NCI-H2107 treated with DMSO at 0.1 percent for 48 hours (cell line): ENCODE results near the gene SLC6A20.
A peak's percentile ranks its signal among the peaks of the same experiment; 100 is the strongest.

ENCODE experiments used
- DNase-seq: peaks from one replicate; lab custom pipeline; 2025; ENCODE audit not compliant: unreplicated experiment; lab: John Stamatoyannopoulos, UW

SLC6A20 gene

DNA sequence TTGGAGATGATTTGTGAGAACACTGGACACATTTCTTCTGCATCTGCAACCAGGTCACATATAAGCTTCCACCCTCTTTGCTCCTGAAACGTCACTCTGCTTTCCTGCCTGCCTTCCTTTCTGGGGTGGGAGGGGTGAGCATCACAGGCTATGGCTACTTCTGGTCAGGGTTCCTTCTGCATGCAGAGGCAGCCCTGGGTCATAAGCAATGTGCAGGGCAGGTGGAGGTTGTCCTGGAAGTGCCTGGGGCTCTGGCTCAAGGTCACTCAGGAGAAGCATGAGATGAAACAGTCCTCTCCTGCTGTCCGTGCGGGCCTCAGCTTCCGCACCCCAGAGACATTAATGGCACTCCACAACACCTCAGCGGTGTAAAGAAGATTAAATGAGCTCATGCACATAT is 15.1 kb downstream of the SLC6A20 start:
- no peak for DNase-seq

DNA sequence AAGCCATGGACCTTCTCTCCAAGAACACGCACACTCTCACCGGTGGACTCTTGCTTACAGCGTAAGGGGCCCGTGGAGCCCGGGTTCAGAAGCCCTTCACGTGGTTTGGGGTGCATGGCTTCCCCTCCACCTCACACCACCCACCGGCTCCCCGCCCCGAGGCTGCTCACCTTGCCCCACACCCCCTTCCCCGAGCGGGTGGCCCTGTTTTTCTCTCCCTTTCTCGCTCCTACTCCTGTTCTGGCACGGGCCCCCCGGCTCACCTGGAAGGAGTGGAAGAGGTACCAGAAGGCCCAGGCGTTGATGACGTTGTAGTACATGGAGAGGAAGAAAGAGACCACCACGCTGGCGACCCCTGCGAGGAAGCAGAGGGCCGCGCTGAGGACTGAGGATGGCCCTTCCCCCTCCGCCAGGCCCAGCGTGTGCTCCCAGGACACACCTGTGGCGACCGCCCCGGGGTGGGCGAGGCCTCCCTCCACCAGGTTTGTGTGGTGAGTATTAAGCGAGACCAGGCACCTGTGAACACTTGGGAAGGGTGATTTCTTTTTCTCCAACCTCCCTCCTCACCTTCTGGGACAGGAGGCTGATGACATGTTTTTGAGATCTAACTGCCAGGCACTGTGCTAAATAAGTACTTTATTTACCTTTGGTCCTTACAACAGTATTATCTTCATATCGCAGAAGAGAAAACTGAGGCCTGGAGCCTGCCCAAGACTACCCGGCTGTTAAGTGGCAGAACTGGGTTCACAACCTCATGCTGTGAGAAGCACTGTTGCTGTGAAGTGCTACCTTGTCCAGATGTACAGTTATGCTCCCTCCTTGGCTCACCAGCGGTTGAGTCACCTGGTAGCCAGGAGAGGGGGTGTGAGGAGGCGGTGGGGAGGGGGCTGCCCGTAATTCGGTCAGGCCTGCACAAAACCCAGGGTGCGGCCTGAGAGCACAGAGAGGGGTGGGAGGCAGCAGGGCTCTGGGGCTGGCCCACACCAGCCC is 16.3 kb downstream of the SLC6A20 start:
- DNase-seq, result no peak

DNA sequence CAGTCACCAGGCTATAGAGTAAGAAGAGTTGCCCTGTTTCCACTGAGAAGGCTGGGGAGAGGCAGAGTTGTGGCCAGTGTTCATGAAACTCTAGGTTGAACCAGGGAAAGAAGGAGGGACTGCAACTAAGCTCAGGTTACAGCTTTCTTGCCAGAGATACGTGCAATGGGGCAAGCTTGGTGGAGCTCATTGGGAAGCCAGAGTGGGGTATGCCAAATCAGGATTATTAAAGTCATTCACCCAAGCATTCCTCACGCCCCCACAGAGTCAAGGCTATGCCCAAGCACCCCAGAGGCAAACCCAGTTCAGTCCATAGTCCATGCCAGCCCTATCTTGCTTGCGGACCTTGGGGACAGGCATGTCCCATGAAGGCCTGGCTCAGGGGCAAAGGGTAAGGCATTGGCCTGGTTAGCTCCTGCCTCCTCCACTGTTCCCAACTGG is 17.6 kb downstream of the SLC6A20 start:
- DNase-seq, result peak; percentile 5

DNA sequence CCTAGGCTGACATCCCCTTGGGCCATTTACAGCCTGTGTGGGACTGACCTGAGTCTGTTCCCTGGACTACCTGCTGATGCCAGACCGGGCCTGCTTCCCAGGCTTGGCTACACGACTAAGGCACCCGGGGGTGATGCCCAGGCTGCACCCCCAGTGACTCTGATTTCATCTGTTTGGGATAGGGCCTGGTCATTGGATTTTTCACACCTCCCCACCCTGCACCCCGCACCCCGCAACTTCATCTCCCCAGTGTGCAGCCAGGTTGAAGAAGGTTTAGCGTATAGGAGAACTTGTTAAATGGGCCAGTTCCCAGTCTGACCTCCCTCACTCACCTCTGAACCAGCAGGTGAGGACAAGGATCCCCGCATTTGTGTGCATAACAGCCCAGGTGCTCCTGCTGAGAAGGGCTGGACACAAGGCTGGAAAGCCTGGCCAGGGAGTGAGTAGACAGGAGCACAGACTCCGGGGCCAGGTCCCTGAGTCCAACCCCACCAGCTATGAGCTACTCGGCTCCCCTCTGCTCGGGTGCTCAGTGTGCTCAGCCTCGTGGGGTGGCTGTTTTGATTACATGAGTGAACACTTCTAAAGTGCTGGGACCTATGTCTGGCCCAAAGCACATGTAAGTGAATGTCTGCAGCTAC is 18.5 kb downstream of the SLC6A20 start:
- DNase-seq, result no peak

DNA sequence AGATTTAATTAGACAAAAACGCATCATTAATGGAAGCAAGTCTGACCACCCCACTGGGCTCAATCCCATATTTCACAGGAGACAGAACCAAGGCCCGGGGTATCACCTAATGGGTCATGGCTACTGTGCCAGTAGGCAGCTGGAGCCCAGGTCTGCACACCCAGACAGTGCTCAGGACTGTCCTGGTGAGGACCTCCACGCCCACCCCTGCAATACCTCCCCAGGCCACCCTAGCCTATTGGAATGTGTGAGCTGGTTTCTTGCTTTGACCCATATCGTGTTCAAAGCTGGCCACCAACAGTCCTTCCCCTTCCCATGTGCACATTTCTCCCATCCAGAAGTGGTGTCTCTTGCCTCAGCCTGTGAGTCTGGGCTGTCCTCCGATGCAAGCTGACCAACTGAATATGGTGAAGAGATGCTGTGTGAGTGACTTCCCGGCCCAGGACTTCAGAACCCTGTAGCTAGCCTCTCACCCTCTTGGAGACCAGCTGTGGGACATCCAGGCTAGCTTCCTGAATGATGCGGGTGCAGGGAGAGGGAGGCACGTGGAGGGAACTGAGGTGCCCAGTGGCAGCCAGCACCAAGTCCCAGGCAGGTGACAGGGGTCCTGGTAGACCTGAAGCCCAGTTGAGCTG is 19.1 kb downstream of the SLC6A20 start:
- DNase-seq, result no peak

DNA sequence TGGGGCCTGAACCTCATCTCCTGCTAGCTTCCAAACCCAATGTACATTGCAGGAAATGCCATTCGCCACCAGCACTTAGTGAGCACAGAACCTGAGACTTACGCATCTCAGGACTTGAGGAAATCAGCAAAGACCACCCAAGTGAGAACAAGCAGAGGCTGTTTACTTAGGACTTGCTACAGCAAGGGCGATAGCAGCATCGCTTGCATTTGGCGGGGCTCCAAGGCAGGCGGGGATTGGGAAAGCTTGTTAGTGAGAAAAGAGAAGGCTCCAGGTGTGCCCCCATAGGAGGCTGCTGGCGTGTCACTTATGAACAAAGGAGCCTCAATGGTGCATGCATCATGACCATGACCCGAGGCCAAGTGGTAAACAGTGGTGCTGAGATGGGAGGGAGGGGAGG is 19.7 kb downstream of the SLC6A20 start:
- peak; percentile 41 for DNase-seq

DNA sequence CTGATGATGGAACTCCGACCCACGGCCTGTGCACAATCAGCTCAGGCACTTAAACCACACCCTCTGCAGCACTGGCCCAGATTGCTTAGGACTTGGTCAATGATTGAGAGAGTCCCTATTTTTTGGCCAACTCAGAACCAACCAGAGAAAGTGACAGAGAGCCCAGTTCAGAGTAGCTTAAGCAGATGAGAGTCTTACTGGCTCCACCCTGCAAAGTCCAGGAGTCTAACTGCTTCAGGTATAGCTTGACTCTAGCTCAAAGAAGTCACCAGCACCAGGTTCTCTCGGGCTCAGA is 20.1 kb downstream of the SLC6A20 start:
- no peak for DNase-seq

DNA sequence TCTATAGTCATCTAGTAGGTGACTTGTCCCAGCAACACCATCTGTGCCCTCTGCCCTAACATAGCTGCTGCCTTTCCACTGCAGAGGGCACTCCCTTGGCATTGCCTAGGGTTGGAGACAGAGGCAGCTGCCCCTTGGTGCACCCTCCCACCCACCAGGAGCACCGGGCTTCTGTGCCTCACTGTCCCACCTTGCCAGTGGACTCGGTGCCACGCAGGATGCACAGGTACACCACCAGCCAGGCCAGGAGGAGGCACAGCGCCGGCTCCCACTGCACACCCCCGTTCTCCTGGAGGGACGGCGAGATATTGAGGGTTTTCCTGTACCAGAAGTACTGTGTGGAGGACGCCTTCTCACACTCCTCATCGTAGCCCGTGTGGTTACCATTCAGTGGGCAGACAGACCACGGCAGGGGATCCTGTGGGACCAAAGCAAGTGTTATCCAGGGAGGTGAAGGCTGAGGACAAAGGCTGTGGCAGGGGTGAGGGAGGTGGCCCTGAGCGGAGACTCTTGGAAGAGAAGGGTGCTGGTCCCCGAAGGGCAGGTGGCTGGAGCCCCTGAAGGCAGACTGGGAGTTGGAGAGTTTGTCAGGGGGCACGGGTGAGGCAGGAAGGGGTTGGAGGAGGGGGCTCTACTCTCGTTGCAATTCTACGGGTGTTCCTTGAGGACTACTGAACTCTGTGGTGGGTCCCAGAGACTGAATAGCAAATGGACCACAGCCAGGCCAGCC is 20.6 kb downstream of the SLC6A20 start:
- no peak for DNase-seq

DNA sequence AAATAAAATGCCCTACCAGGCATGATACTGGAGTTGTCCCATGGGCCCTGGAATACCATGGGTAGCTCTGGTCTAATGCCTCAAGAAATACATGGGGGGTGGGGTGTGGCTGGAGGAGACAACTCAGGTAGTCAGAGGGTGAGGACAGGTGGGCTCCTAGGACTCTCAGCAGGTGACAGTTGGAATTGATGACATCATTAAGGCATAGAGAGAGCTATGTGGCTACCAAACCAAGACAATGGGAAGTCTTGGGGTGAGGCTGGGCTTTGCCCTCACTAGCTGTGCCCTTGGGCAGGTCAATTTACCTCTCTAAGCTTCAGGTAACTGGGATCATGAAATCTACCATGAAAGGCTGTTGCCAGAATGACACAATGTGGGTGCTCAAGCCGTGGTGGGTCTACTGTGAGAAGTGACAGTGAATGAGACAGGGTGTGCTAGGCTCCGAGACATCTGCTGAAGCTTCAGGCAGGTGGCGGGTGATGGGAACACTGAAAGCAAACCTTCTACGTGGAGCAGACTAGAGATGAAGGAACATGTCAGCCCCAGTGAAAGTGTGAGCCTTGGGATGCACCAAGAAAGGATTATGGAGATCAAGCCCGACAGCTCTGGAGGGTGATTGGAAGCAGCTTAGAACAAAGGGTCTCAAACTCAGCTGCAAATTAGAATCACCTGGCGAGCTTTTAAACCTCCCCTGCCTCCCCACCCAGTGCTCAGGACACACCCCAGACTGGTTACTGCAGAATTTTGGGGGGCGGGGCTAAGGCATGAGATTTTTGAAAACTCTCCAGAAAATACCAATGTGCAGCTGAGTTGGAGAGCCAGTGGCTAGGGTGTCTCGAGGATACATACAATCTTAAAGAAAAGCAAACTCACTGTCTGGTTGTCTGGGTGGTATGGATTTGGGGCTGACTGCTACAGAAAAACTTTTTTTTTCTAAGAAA is 21.5 kb downstream of the SLC6A20 start:
- no peak for DNase-seq

DNA sequence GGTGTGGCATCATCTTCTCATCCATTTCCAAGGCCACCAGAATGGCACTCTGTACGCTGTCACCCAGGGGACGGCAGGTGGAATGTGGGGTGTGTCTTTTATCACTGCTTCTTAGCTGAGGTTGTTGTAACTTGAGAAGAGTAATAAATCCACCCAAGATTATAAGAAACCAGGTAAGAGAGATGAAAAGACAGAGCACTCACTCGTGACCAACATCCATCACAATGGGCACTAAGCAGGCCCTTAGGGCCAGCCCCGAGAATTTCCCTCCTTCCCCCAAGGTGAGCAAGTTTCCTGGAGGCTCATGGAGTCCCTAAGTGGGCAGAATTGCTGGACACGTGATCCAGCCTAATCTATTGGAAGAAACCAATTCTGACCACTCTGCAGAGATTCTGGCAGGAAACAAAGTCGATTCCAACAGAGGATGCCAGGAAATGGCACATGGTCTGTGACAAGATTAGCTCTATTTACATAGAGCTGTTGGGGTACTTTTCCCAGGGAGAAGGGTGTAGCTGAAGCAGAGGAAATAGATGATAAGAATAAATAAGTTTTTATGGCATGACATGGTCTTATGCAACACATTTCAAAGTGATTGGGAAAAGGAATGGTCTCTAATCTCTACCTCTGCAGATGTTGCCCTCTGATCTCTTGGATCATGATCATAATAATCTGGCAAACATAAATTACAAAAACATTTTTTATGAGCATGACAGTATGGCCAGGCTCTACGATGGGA is 22.5 kb downstream of the SLC6A20 start:
- DNase-seq, result no peak

DNA sequence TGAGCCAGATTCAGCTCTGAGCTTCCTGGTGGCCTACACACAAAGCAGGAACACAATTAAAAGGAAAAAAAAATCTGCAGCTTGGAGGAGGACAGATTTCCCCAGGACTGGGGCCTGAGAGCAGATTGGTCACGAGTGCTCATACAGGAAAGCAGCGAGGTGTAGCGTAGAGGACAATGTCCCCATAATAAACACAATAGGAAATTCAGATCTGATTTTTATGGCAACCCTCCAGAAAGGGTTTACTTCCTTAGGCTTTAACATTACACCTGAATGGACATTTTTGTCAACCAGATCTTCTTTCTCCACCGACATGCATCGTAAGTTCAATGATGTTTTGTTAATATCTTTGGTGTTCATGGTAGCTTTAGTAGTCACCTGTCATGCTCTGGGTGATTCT is 23.3 kb downstream of the SLC6A20 start:
- no peak for DNase-seq

DNA sequence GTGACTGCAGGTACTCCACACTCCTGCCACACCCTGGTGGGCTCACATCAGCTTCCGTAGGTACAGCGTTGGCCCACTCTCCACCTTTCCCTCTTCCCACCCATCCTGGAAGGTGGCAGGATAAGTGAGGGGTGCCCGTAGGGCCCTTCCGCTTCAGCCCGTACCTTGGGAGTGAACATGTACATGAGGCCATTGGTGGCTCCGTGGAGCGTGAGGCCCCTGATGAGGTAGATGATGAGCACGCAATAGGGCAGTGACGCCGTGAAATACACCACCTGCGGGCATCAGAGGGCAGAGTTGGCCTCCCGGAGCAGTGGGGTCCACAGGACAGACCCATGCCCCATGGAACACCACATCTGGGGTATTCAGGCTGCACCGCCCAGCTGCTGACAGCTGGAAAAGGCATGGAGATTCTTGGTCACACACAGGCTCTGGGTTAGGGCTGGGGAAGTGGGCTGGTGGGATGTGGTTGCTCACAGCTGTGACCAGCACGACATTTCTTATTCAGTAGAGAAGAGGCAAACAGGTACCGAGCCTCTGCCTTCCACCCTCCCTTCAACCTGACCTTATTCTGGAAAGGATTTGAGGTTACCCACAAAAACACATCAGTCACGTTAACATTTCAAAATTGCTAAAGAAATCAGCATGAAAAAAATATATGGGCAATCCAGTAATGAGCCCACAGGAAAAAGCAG is 23.8 kb downstream of the SLC6A20 start:
- DNase-seq, result no peak

DNA sequence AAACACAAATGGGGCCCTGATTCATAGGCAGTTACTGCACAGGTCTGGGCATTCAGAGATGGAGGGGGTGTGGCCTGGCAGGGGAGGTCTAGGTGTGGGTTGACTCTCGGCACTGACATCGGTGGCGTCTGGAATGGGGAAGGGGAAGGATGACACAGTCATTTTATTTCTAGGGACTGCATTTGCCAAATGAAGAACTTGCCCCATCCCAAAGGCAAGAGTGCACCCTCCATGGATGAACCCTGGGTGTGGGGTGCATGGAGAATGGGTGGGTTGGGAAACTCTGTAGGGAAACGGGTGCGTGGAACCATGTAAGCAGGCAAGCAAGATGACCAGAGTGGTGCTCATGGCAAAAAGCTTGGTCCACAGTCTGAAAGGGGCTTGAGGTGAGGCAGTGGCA is 24.5 kb downstream of the SLC6A20 start:
- DNase-seq, result no peak

DNA sequence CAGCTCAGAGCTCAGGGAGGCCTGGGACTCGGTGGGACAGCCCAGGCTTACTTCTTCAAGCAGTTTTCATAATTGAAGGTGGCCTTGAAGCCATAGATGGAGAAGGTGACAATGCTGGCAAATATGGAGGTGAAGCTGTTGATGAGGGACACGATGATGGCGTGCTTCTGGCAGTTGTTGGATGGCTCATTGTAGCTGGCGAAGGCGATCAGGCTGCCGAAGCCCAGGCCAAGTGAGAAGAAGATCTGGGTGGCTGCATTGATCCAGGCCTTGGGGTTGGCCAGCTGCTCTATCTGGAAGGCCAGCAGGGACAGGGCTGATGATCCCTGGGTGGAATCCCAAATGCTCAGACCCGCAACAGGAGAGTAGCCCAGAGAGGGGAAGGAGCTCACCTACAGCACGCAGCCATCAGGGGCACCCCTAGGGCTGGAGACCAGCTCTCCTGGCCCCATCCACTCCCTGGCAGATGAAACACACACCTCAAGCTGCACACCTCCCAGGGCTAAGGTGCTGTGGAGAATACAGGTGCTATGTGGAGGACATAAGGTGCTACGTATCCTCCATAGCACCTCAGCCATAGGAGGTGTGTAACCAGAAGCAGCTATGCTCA is 25.1 kb downstream of the SLC6A20 start:
- no peak for DNase-seq

DNA sequence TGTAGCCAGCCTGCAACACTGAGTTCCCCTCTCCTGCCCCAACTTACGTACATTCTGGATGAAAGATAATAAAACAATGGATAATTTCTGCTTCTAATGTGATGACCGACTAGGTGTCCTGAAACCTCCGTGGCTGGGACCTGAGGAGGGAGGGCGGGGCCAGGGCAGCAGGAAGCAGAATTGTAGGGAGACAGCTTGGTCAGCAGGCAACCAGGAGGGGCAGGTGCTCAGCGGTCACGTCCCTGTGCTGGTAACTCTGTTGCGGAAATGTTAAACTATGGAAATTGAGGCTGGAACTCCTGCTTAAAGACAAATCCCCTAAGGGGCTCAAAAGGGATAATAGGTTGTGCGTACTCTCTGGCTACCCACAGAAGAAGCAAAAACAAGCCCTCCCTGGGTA is 30.4 kb downstream of the SLC6A20 start:
- no peak for DNase-seq

DNA sequence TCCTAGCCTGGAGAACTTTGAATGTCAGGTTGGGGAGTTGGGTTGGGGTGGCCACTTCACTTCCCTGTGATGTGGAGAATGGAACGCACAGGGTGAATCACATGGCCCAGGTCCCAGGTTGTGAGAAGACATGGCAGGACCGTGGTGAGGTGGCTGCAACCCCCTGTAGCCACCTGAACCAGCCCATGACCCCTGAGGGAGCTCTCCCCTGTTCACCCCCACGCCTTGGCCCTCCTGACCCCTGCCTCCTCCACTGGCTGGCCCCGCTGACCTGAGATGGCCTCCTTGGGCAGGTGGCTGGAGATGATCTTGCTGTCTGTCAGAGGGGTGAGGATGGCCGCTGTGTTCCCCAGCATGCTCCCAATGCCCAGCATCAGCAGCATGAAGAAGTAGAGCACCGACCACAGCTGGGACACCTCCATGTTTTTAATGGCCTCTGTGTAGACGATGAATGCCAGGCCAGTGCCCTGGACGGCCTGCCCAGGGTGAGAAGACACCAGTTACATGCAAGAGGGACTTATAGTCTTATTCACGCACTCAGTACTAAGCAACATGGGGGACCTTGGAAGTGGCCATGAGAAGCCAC is 31.0 kb downstream of the SLC6A20 start:
- no peak for DNase-seq

DNA sequence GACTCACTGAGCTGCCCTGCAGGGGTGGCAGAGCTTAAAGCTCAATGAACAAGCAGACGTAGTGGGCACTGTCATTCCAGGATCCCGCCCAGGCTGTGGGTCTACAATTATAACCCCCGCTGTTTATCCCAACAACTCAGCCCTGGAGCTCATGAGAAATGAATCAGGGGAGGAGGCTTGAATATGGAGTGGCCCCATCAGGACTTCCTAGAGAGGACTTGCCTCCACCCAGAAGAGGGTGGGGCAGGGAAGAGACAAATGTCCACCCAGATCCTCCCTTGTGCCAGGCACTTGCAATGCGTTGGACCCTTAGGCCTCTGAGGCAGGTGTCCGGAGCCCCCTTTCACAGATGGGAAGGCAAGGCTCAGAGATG is 33.0 kb downstream of the SLC6A20 start:
- no peak for DNase-seq

DNA sequence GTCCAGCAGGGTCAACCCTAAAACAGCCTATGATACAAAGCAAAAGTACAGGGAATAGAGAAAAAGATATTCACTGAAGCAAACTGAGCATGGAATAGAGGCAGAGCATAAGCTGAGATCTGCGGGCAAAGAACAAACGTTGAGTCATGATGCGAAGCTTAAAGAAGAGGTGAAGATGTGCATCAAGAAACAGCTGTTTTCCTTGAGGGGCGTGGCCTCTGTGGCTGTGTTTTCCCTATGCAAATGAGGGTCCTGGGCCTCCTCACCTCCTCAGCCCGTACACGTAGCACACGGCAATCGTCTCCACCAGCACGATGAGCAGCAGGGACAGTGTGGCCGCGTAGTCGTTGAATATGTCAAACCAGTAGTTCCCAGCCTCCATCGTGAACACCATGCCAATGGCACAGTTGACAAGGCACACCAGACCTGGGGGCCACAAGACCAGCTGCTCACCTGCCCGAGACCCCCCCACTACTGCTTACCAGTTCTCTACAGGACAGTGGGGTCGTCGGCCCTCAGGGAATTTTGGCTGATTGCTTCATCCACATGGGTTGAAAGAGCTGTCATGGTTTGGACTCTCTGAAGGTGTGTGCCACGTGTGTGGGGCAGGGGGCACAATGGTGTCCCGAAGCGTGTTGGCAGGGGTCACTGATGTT is 33.6 kb downstream of the SLC6A20 start:
- DNase-seq, result no peak
